ENCODE data around the gene KIF13A. TPM values are rescaled to one million over a fixed set of nuclear protein-coding genes. Genes with fewer than 3 reads are reported as not detected.
A peak's percentile ranks its signal among the peaks of the same experiment; 100 is the strongest.

Gene KIF13A
- total and polyA plus RNA-seq, 4 donors, result 4.3 to 28.1 (median 10.6) TPM

GRCh38 chr6:17987697-17988421, 424 bp upstream of the KIF13A start:
- H3K27me3 ChIP-seq (ENCODE audit: control insufficient read depth in 4 of 4, insufficient read depth in 4 of 4, low read length in 3 of 4), result no peaks in the 10 kb centered on the region
- H3K9me3 ChIP-seq (ENCODE audit: control insufficient read depth in 4 of 4, low read length in 3 of 4), result no peaks in the 10 kb centered on the region
- TF ChIP-seq YY1 (IDR thresholded peaks at IDR 0.05), result peak; percentile 62
- TF ChIP-seq FOXA2 (IDR thresholded peaks at IDR 0.05), result no peak
- no peak for TF ChIP-seq RXRA (IDR thresholded peaks at IDR 0.05)
- peak; percentile 2 for TF ChIP-seq CTCF (IDR thresholded peaks at IDR 0.05; ENCODE audit: low read depth, low read length, missing input control)
- TF ChIP-seq EGR1 (IDR thresholded peaks at IDR 0.05; ENCODE audit: low read depth in 2 of 2), result no peak
- TF ChIP-seq HNF4A (conservative IDR thresholded peaks at IDR 0.05), result no peak
- no peak for TF ChIP-seq ATF3 (IDR thresholded peaks at IDR 0.05)
- peak; percentile 56 for TF ChIP-seq TAF1 (conservative IDR thresholded peaks at IDR 0.05)
- TF ChIP-seq RAD21 (IDR thresholded peaks at IDR 0.05), result peak; percentile 20 to 44
- H3K4me3 ChIP-seq (ENCODE audit: low read depth in 1 of 3, low read length in 3 of 3), result peak overlapping the region; percentile 61 to 97 (median 68)
- WGBS, result under 1% methylated on average over 78 of the region's 78 CpGs
- peak overlapping the region; percentile 33 to 57 for H3K9ac ChIP-seq (ENCODE audit: low read depth in 1 of 2, low read length in 2 of 2)
- H3K27ac ChIP-seq (ENCODE audit: low read depth in 1 of 2, low read length in 2 of 2), result peak overlapping the region; percentile 84 to 91
- peak; percentile 67 for DNase-seq (ENCODE audit: low spot score)
- no peaks in the 10 kb centered on the region for H3K36me3 ChIP-seq (ENCODE audit: control insufficient read depth in 4 of 4, insufficient read depth in 3 of 4, low read depth in 1 of 4, low read length in 3 of 4)
- H3K4me1 ChIP-seq (ENCODE audit: control insufficient read depth in 4 of 4, insufficient read depth in 4 of 4, low read length in 3 of 4), result peaks cover 2 to 35% (median 24%) of the 10 kb centered on the region in 4 donors

GRCh38 chr6:17986656-17987446, 584 bp downstream of the KIF13A start:
- Histone ChIP-seq H3K4me3 (ENCODE audit: low read depth in 1 of 3, low read length in 3 of 3) (peak overlapping the region; percentile 60 to 97 (median 78)), H3K9ac (ENCODE audit: low read depth in 1 of 2, low read length in 2 of 2) (peak overlapping the region; percentile 42 to 51), H3K36me3 (ENCODE audit: control insufficient read depth in 4 of 4, insufficient read depth in 3 of 4, low read depth in 1 of 4, low read length in 3 of 4) (no peaks in the 10 kb centered on the region), H3K27ac (ENCODE audit: low read depth in 1 of 2, low read length in 2 of 2) (peak overlapping the region; percentile 76 to 84), H3K9me3 (ENCODE audit: control insufficient read depth in 4 of 4, low read length in 3 of 4) (no peaks in the 10 kb centered on the region), H3K27me3 (ENCODE audit: control insufficient read depth in 4 of 4, insufficient read depth in 4 of 4, low read length in 3 of 4) (no peaks in the 10 kb centered on the region), H3K4me1 (ENCODE audit: control insufficient read depth in 4 of 4, insufficient read depth in 4 of 4, low read length in 3 of 4) (peaks cover 2 to 35% (median 24%) of the 10 kb centered on the region in 4 donors)
- under 1% methylated on average over 65 of the region's 65 CpGs for WGBS
- peak; percentile 34 for TF ChIP-seq YY1 (IDR thresholded peaks at IDR 0.05)
- peak; percentile 31 to 37 for TF ChIP-seq HNF4A (conservative IDR thresholded peaks at IDR 0.05)
- TF ChIP-seq HNF4G (IDR thresholded peaks at IDR 0.05), result no peak
- TF ChIP-seq MAX (IDR thresholded peaks at IDR 0.05), result no peak
- TF ChIP-seq RAD21 (IDR thresholded peaks at IDR 0.05), result peak in 1 of 2 donors; percentile 12
- no peak for TF ChIP-seq FOXA2 (IDR thresholded peaks at IDR 0.05)
- no peak for TF ChIP-seq REST (IDR thresholded peaks at IDR 0.05)
- peak; percentile 2 for TF ChIP-seq TAF1 (conservative IDR thresholded peaks at IDR 0.05)
- TF ChIP-seq JUND (IDR thresholded peaks at IDR 0.05), result no peak
- peak; percentile 59 for DNase-seq (ENCODE audit: low spot score)
